Measurements from ENCODE around the gene TMCO6. TPM values are rescaled to one million over a fixed set of nuclear protein-coding genes. Genes with fewer than 3 reads are reported as not detected.
"Not testable (repeated sequence)": the region's sequence is repeated elsewhere in the genome, so short reads cannot be mapped to it uniquely, and the experiment has no call there.

The TMCO6 gene
- polyA plus RNA-seq, 1 experiment, result 7.5 TPM

- POLR2A ChIA-PET, result no interaction called here
- Histone ChIP-seq H3K27me3 (ENCODE audit: control insufficient read depth, insufficient read depth, low read length) (peaks cover 3% of the 10 kb centered on the region), H3K4me3 (ENCODE audit: low read depth, low read length) (no peak overlapping the region), H3K36me3 (ENCODE audit: control insufficient read depth, insufficient read depth, low read length) (no peaks in the 10 kb centered on the region)
- DNase-seq (ENCODE audit: low read depth), result no peak
- no peak for TF ChIP-seq CTCF (IDR thresholded peaks at IDR 0.05; ENCODE audit: insufficient read depth, low read depth, low read length)
- CTCF ChIA-PET, result interaction anchor here (0.9 to 1.1 kb wide), 2 partner anchors 11 to 12 kb away, joined by 3 to 4 read pairs; no protein-coding TSS in a partner anchor
Measured at GRCh38 chr5:140595538-140596300, 43.5 kb upstream of the TMCO6 start.

GRCh38 chr5:140596321-140596741 is 42.9 kb upstream of the TMCO6 start:
- CTCF ChIA-PET, result interaction anchor here (0.9 to 1.1 kb wide), 2 partner anchors 10 to 11 kb away, joined by 3 to 4 read pairs; no protein-coding TSS in a partner anchor
- peaks cover 3% of the 10 kb centered on the region for H3K27me3 ChIP-seq (ENCODE audit: control insufficient read depth, insufficient read depth, low read length)
- H3K4me3 ChIP-seq (ENCODE audit: low read depth, low read length), result no peak overlapping the region
- DNase-seq (ENCODE audit: low read depth), result no peak
- POLR2A ChIA-PET, result no interaction called here
- no peak for TF ChIP-seq CTCF (IDR thresholded peaks at IDR 0.05; ENCODE audit: insufficient read depth, low read depth, low read length)
- no peaks in the 10 kb centered on the region for H3K36me3 ChIP-seq (ENCODE audit: control insufficient read depth, insufficient read depth, low read length)

- Histone ChIP-seq H3K4me3 (ENCODE audit: low read depth, low read length) (no peak overlapping the region), H3K27me3 (ENCODE audit: control insufficient read depth, insufficient read depth, low read length) (peaks cover 3% of the 10 kb centered on the region; the same call in 1 of the 2 replicates), H3K36me3 (ENCODE audit: control insufficient read depth, insufficient read depth, low read length) (no peaks in the 10 kb centered on the region)
- no peak for DNase-seq (ENCODE audit: low read depth)
- ChIA-PET POLR2A (no interaction called here), CTCF (no interaction called here)
- no peak for TF ChIP-seq CTCF (IDR thresholded peaks at IDR 0.05; ENCODE audit: insufficient read depth, low read depth, low read length)
Measured at GRCh38 chr5:140598836-140599235, 40.4 kb upstream of the TMCO6 start.

DNA sequence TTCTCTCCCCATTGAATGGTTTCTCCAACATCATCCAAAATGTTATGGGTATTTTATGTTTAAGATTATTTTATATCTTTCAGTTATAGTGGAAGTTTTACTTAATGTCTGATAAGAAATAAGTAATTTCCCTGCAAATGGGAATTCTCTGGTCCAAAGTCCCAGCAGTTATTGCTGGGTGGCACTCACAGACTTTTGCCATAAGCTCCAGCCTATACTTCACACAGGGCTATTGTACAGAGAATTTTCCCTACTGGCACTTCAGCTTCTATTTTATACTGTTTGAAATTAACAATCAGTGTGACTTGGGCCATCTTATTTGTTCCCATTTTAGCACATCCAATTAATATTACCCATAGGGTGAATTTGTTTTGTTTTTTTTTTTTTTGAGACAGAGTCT is 39.2 kb upstream of the TMCO6 start:
- Histone ChIP-seq H3K27me3 (ENCODE audit: control insufficient read depth, insufficient read depth, low read length) (peaks cover 3% of the 10 kb centered on the region; the same call in 1 of the 2 replicates), H3K4me3 (ENCODE audit: low read depth, low read length) (no peak overlapping the region), H3K36me3 (ENCODE audit: control insufficient read depth, insufficient read depth, low read length) (no peaks in the 10 kb centered on the region)
- TF ChIP-seq CTCF (IDR thresholded peaks at IDR 0.05; ENCODE audit: insufficient read depth, low read depth, low read length), result no peak
- ChIA-PET CTCF (interaction anchor here (1.0 kb wide), 1 partner anchor 237 kb away, joined by 3 read pairs; no protein-coding TSS in a partner anchor), POLR2A (no interaction called here)
- DNase-seq (ENCODE audit: low read depth), result no peak

DNA sequence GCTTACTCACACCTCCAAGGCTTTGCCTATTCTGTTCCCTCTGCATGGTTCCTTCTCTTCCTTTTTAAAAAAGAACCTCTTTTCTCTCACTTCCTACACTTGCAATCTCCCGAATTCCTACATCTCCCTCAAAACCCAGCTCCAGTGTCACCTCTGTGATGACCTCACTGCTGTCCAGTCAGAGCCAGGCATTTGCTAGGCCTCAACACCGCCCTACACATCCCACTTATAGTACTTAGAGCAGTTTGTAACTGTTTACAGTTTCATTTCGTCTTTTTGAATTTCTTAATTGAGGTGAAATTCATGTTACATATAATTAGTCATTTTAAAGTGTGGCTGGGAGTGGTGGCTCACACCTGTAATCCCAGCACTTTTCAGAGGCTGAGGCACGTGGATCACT is 37.1 kb upstream of the TMCO6 start:
- peaks cover 2% of the 10 kb centered on the region; the same call in 1 of the 2 replicates for H3K27me3 ChIP-seq (ENCODE audit: control insufficient read depth, insufficient read depth, low read length)
- TF ChIP-seq CTCF (IDR thresholded peaks at IDR 0.05; ENCODE audit: insufficient read depth, low read depth, low read length), result no peak
- POLR2A ChIA-PET, result no interaction called here
- CTCF ChIA-PET, result no interaction called here
- no peaks in the 10 kb centered on the region for H3K36me3 ChIP-seq (ENCODE audit: control insufficient read depth, insufficient read depth, low read length)
- DNase-seq (ENCODE audit: low read depth), result no peak
- H3K4me3 ChIP-seq (ENCODE audit: low read depth, low read length), result no peak overlapping the region

- CTCF ChIA-PET; H3K27me3 ChIP-seq (ENCODE audit: control insufficient read depth, insufficient read depth, low read length); H3K4me3 ChIP-seq (ENCODE audit: low read depth, low read length); POLR2A ChIA-PET; H3K36me3 ChIP-seq (ENCODE audit: control insufficient read depth, insufficient read depth, low read length); DNase-seq (ENCODE audit: low read depth): not testable (repeated sequence)
Measured at GRCh38 chr5:140603446-140603698, 35.9 kb upstream of the TMCO6 start.

All from BJ (cell line).